Lower leg skin (tissue), 4 donors: ENCODE measurements around the gene UHRF1. TPM values are rescaled to one million over a fixed set of nuclear protein-coding genes. Genes with fewer than 3 reads are reported as not detected.

Experiments
- DNase-seq, 2 donors: peaks; one replicate each; pipeline ENCODE4 v3.0.0-alpha.2; 2019; ENCODE audit warnings: low spot score in 2 of 2
- H3K4me3 ChIP-seq: fragments of 200-600 bp; sonication (generic); 2 replicates; pipeline ENCODE4 v1.5.1; 2017; ENCODE audit warnings: mild to moderate bottlenecking, low read depth; ENCODE audit not compliant: poor library complexity, severe bottlenecking
- POLR2A ChIP-seq, 2 donors: fragments of 450-650 bp; IDR thresholded peaks; one replicate each; pipeline ENCODE4 v1.6.1; 2016 to 2017; ENCODE audit warnings: antibody characterized with exemption in 2 of 2, mild to moderate bottlenecking in 1 of 2, moderate library complexity in 1 of 2
- WGBS, 2 donors: methylation state at CpG; one replicate each; pipeline ENCODE4 v1.1.5; 2018; 5-methylcytosine and 5-hydroxymethylcytosine counted together
- intact Hi-C: fragments of 100-400 bp; cut with DNase I; formaldehyde crosslinking; loops from one replicate; pipeline ENCODE4 v1.15.0; 2023; ENCODE audit warnings: low total_unique reads
- total RNA-seq, 4 donors: library from RNA; depleted of rRNA; stranded (reverse); fragments of >200 nt; gene quantifications; one replicate each; pipeline ENCODE4 v1.1.0, GENCODE V29; 2016
- TF ChIP-seq, protein P1 (sequence below), 3 donors: fragments of 450-650 bp; IDR thresholded peaks; one replicate each; pipeline ENCODE4 v1.5.1; 2016; ENCODE audit warnings: antibody characterized with exemption in 3 of 3, mild to moderate bottlenecking in 3 of 3, moderate library complexity in 2 of 3

UHRF1 gene
- total RNA-seq, 4 donors from 2014 or later = 0.53 to 2.4 (median 1.1) TPM

DNA sequence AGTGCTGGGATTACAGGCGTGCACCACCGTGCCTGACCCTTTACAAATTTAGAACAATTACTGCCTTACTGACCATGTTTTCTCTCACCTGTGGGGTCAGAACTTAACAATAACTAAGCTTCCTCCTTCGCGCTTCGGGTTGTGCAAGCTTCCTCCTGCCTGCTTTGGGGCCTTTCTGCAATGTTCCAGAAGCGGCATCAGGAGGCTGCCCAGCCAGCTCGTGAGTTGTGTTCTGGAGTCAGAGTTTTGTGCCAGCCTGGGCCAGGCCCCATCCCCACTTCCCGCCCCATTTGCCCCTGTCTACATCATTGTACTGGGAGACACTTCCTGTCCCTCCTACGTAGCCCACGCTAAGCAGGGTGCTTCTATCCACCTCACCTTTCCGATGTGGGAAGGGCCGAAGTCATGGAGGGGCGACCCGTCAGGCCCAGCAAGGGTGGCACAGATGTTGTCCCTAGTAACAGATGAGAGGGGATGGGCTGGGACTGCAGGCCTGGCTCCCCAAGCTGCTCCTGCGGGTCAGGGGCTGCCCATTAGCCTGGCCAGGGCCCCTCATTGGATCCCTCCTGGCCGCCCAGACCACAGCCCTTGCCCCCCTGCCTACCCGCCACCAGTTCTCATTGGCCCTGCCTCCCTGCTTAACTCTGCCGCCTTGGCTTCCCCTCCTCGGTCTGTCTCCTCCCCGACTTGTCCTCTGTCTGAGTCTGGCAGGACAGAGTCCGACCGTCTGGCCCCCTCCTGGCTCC lies 13.4 kb downstream of the UHRF1 start:
- H3K4me3 ChIP-seq = no peak overlapping the region
- 81 to 92% methylated on average over 22 of the region's 22 CpGs for WGBS, 2 donors
- TF ChIP-seq POLR2A (IDR thresholded peaks at IDR 0.05) = no peak
- TF ChIP-seq, protein P1, sequence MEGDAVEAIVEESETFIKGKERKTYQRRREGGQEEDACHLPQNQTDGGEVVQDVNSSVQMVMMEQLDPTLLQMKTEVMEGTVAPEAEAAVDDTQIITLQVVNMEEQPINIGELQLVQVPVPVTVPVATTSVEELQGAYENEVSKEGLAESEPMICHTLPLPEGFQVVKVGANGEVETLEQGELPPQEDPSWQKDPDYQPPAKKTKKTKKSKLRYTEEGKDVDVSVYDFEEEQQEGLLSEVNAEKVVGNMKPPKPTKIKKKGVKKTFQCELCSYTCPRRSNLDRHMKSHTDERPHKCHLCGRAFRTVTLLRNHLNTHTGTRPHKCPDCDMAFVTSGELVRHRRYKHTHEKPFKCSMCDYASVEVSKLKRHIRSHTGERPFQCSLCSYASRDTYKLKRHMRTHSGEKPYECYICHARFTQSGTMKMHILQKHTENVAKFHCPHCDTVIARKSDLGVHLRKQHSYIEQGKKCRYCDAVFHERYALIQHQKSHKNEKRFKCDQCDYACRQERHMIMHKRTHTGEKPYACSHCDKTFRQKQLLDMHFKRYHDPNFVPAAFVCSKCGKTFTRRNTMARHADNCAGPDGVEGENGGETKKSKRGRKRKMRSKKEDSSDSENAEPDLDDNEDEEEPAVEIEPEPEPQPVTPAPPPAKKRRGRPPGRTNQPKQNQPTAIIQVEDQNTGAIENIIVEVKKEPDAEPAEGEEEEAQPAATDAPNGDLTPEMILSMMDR (IDR thresholded peaks at IDR 0.05) = no peak
- DNase-seq = no peak
- intact Hi-C loops = no loop called here

DNA sequence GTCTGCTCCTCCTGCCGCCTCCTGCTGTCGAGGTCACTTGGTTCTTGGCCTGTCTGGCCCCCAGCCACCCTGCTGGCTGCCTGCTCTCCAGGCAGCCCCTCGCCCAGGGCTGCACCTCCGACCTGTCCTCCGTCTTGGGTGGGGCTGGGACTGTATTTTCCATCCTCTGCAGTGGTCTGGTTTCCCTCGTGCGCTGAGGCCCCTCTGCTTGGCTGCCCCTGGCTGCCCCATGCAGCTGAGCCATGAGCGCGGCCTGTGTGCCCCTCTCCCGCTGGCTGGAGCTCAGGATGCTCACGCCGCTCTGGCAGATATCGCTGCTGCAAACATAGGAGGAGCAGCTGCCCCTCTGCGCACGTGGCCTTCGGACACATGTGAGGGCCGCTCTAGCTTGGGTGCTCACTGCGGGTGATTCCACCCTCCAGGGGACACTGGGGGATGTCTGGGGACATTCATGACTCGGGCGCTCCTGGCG lies 14.0 kb downstream of the UHRF1 start:
- no peak overlapping the region for H3K4me3 ChIP-seq
- intact Hi-C loops = no loop called here
- DNase-seq = no peak
- TF ChIP-seq, protein P1 (IDR thresholded peaks at IDR 0.05) = no peak
- no peak for TF ChIP-seq POLR2A (IDR thresholded peaks at IDR 0.05)
- WGBS, 2 donors = 94 to 97% methylated on average over 21 of the region's 21 CpGs

DNA sequence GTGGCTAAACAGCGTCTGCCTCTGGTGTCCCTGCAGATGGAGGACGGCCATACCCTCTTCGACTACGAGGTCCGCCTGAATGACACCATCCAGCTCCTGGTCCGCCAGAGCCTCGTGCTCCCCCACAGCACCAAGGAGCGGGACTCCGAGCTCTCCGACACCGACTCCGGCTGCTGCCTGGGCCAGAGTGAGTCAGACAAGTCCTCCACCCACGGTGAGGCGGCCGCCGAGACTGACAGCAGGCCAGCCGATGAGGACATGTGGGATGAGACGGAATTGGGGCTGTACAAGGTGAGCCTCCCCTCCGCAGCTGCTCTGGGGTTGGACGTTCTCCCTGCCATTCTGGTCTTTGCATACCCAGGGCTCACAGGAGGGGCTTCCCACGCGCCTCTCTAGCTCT lies 19.9 kb downstream of the UHRF1 start:
- 94 to 95% methylated on average over 22 of the region's 22 CpGs for WGBS, 2 donors
- TF ChIP-seq POLR2A (IDR thresholded peaks at IDR 0.05) = no peak
- TF ChIP-seq, protein P1 (IDR thresholded peaks at IDR 0.05) = no peak
- intact Hi-C loops = no loop called here
- no peak overlapping the region for H3K4me3 ChIP-seq
- no peak for DNase-seq

DNA sequence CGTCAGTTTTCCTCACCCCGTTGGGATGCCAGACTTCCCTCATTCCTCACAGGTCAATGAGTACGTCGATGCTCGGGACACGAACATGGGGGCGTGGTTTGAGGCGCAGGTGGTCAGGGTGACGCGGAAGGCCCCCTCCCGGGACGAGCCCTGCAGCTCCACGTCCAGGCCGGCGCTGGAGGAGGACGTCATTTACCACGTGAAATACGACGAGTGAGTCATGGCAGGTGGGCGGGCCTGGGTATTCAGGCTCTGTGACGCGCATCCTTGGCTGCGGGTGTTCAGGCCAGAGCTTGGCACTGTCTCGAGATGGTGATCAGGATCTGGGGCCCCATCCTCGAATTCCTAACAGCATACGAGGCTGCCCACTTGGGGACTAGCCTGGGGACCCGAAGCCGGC lies 21.4 kb downstream of the UHRF1 start:
- no peak overlapping the region for H3K4me3 ChIP-seq
- intact Hi-C loops = no loop called here
- TF ChIP-seq, protein P1 (IDR thresholded peaks at IDR 0.05) = no peak
- TF ChIP-seq POLR2A (IDR thresholded peaks at IDR 0.05) = no peak
- WGBS, 2 donors = 91 to 92% methylated on average over 28 of the region's 28 CpGs
- no peak for DNase-seq

DNA sequence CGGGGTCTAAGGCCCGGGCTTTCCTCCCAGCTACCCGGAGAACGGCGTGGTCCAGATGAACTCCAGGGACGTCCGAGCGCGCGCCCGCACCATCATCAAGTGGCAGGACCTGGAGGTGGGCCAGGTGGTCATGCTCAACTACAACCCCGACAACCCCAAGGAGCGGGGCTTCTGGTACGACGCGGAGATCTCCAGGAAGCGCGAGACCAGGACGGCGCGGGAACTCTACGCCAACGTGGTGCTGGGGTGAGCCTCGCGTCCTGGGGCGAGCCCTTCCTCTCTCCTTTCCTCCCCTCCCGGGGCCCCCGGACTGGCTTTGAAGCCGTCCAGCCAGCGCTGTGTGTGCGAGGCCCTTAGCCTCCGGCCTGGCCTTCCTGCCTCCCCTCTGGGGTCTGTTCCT lies 23.4 kb downstream of the UHRF1 start:
- no peak overlapping the region for H3K4me3 ChIP-seq
- 94 to 98% methylated on average over 32 of the region's 32 CpGs for WGBS, 2 donors
- intact Hi-C loops = no loop called here
- TF ChIP-seq, protein P1 (IDR thresholded peaks at IDR 0.05) = no peak
- no peak for TF ChIP-seq POLR2A (IDR thresholded peaks at IDR 0.05)
- no peak for DNase-seq

DNA sequence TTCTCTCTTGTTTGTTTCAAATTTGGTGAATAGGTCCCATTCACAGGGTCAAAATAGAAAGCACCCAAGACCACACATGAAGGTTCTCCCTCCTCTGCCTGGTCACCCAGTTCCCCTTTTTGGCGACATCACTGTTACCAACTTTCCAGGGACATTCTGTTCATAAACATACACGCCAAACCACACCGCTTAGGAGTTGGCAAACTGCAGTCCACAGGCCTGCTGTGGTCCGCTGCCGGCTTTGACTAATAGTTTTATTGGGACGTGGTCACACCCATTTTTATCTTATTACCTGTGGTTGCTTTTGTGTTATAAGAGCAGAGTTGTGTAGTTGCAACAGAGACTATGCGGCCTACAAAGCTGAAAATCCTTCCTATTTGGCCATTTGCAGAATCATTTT lies 24.2 kb downstream of the UHRF1 start:
- no peak overlapping the region for H3K4me3 ChIP-seq
- TF ChIP-seq, protein P1 (IDR thresholded peaks at IDR 0.05) = no peak
- no peak for TF ChIP-seq POLR2A (IDR thresholded peaks at IDR 0.05)
- DNase-seq = peak in 1 of 2 donors; percentile 37
- WGBS, 2 donors = 64 to 86% methylated on average over 7 of the region's 7 CpGs
- intact Hi-C loops = no loop called here
